A549 (cell line): Measurements from ENCODE around the gene SLC47A2. TPM values are rescaled to one million over a fixed set of nuclear protein-coding genes. Genes with fewer than 3 reads are reported as not detected.

ENCODE experiments used
- ATAC-seq, 2 experiments: fragments of 200-7000 bp in 1 of 2; fragments of >200 bp in 1 of 2; cut with Nextera tagmentation in 1 of 2; cut with Tn5 transposase in 1 of 2; 3 replicates each; pipeline versions ENCODE4 v1.8.0 to v1.9.1; 2018 to 2020; ENCODE audit warnings: mild to moderate bottlenecking in 1 of 2, moderate library complexity in 1 of 2
- CTCF ChIA-PET: fragments of 300-600 bp; sonication (Branson Sonifier 250); formaldehyde crosslinking; extraction: SDS; loops from one replicate; lab custom pipeline; 2021; ENCODE audit warnings: antibody characterized with exemption, inconsistent platforms; lab: Yijun Ruan, JAX
- POLR2A ChIA-PET: fragments of 350-600 bp; formaldehyde crosslinking; extraction: SDS; loops from one replicate; lab custom pipeline; 2021; ENCODE audit warnings: antibody characterized with exemption, inconsistent platforms; lab: Yijun Ruan, JAX
- DNase-seq, 2 experiments: peaks; one replicate each; pipeline versions ENCODE4 v3.0.0 to v3.0.0-alpha.2; 2011 to 2016; ENCODE audit warnings: low read depth in 1 of 2, low spot score in 1 of 2
- FAIRE-seq: peaks from 2 replicates; lab custom pipeline; 2011; peaks lifted over from hg19 to GRCh38; lab: Jason Lieb, UNC
- H3K27ac ChIP-seq, 2 experiments: fragments of >200 bp; sonication (Bioruptor Twin); formaldehyde crosslinking; 3 replicates each; pipeline ENCODE4 v1.5.1; 2016 to 2017
- H3K4me1 ChIP-seq: fragments of >200 bp; sonication (Bioruptor Twin); formaldehyde crosslinking; 3 replicates; pipeline ENCODE4 v1.6.1; 2016
- H3K4me2 ChIP-seq: fragments of >200 bp; sonication (Bioruptor Twin); formaldehyde crosslinking; 3 replicates; pipeline ENCODE4 v1.6.1; 2016
- H3K4me3 ChIP-seq: fragments of >200 bp; sonication (Bioruptor Twin); formaldehyde crosslinking; 3 replicates; pipeline ENCODE4 v1.5.1; 2016
- H3K9me3 ChIP-seq: fragments of >200 bp; sonication (Bioruptor Twin); formaldehyde crosslinking; 3 replicates; pipeline ENCODE4 v1.6.1; 2016
- ATOH8 ChIP-seq: fragments of 250-450 bp; sonication (Bioruptor Pico); IDR thresholded peaks from 2 replicates; pipeline ENCODE4 v1.5.0; 2020; ENCODE audit warnings: low read depth, mild to moderate bottlenecking, moderate library complexity
- BHLHE40 ChIP-seq: IDR thresholded peaks from 2 replicates; pipeline ENCODE4 v1.6.1; 2012; ENCODE audit warnings: low read depth, low read length, inconsistent platforms
- CBX8 ChIP-seq: fragments of 200-600 bp; sonication (generic); IDR thresholded peaks from 2 replicates; pipeline ENCODE4 v1.6.1; 2016
- ESRRA ChIP-seq: fragments of 150-350 bp; IDR thresholded peaks from 2 replicates; pipeline ENCODE4 v1.6.1; 2014; ENCODE audit warnings: mild to moderate bottlenecking, low read length, borderline replicate concordance
- HMGXB4 ChIP-seq: fragments of 250-450 bp; sonication (Bioruptor Pico); IDR thresholded peaks from 2 replicates; pipeline ENCODE4 v1.5.0; 2021; ENCODE audit warnings: mild to moderate bottlenecking, moderate library complexity, borderline replicate concordance
- HOXB13 ChIP-seq: fragments of 250-450 bp; sonication (Bioruptor Pico); IDR thresholded peaks from 2 replicates; pipeline ENCODE4 v1.5.0; 2020; ENCODE audit warnings: low read depth, mild to moderate bottlenecking, moderate library complexity
- JUN ChIP-seq, 2 experiments: fragments of >200 bp; sonication (Bioruptor Twin); formaldehyde crosslinking; IDR thresholded peaks; 2 replicates in 1 of 2; 3 replicates in 1 of 2; pipeline ENCODE4 v1.6.1; 2016 to 2017
- KDM1A ChIP-seq: fragments of 200-600 bp; sonication (generic); IDR thresholded peaks from 2 replicates; pipeline ENCODE4 v1.6.1; 2016; ENCODE audit warnings: low read depth, mild to moderate bottlenecking
- KDM5A ChIP-seq: fragments of 200-600 bp; sonication (generic); IDR thresholded peaks from 2 replicates; pipeline ENCODE4 v1.6.1; 2016; ENCODE audit warnings: antibody characterized with exemption, mild to moderate bottlenecking
- MYC ChIP-seq: IDR thresholded peaks from 2 replicates; pipeline ENCODE4 v1.6.1; 2012; ENCODE audit warnings: mild to moderate bottlenecking, inconsistent platforms, low read length, improper control_type of control experiment, borderline replicate concordance
- NPAS2 ChIP-seq: fragments of 250-450 bp; sonication (Bioruptor Pico); IDR thresholded peaks from 2 replicates; pipeline ENCODE4 v1.8.0; 2022; ENCODE audit warnings: mild to moderate bottlenecking, moderate library complexity, borderline replicate concordance
- NR3C1 ChIP-seq: fragments of >200 bp; sonication (Bioruptor Twin); formaldehyde crosslinking; IDR thresholded peaks from 3 replicates; pipeline ENCODE4 v1.6.1; 2017
- RARB ChIP-seq: fragments of 250-450 bp; sonication (Bioruptor Pico); IDR thresholded peaks from 2 replicates; pipeline ENCODE4 v1.8.0; 2021; ENCODE audit warnings: mild to moderate bottlenecking, moderate library complexity
- RFX5 ChIP-seq: fragments of 450-650 bp; IDR thresholded peaks from 2 replicates; pipeline ENCODE4 v1.7.1; 2014; ENCODE audit warnings: antibody characterized with exemption, mild to moderate bottlenecking, moderate library complexity
- RNF2 ChIP-seq: fragments of 200-600 bp; sonication (generic); IDR thresholded peaks from 2 replicates; pipeline ENCODE4 v1.6.1; 2016; ENCODE audit warnings: low read depth, mild to moderate bottlenecking, antibody characterized with exemption, moderate library complexity, borderline replicate concordance
- SMC3 ChIP-seq: fragments of >200 bp; sonication (Bioruptor Twin); formaldehyde crosslinking; IDR thresholded peaks from 3 replicates; pipeline ENCODE4 v1.6.1; 2018; ENCODE audit warnings: inconsistent platforms
- TP53 ChIP-seq: fragments of 250-450 bp; sonication (Bioruptor Pico); IDR thresholded peaks from 2 replicates; pipeline ENCODE4 v1.5.0; 2021; ENCODE audit warnings: mild to moderate bottlenecking, moderate library complexity
- ZC3H11A ChIP-seq: fragments of 450-650 bp; IDR thresholded peaks from 2 replicates; pipeline ENCODE4 v1.6.1; 2014; ENCODE audit warnings: antibody characterized with exemption, mild to moderate bottlenecking
- ZFP36 ChIP-seq: fragments of 450-650 bp; IDR thresholded peaks from 2 replicates; pipeline ENCODE4 v1.6.1; 2014; ENCODE audit warnings: borderline replicate concordance; ENCODE audit not compliant: partially characterized antibody
- WGBS: methylation state at CpG from one replicate; pipeline ENCODE4 v1.1.6; 2017; ENCODE audit errors: missing lambda C conversion rate; 5-methylcytosine and 5-hydroxymethylcytosine counted together
- polyA plus RNA-seq, 4 experiments: library from polyadenylated mRNA; depleted of rRNA in 3 of 4; stranded (reverse); fragments of >200 nt; fragmentation: RNase III in 1 of 4; extraction: RNeasy Plus Mini Kit Qiagen cat#74134 plus additional on column Dnase treatment in 1 of 4; gene quantifications; 2 replicates in 3 of 4; 3 replicates in 1 of 4; pipeline ENCODE4 v1.2.3, GENCODE V29; 2011 to 2017
- TF ChIP-seq, protein P1 (sequence below): fragments of 150-350 bp; IDR thresholded peaks from 2 replicates; pipeline ENCODE4 v1.6.1; 2014; ENCODE audit warnings: low read depth, mild to moderate bottlenecking, low read length
- TF ChIP-seq, protein P2 (sequence below): IDR thresholded peaks from 2 replicates; pipeline ENCODE4 v1.6.1; 2012
- TF ChIP-seq, protein P3 (sequence below): fragments of 200-600 bp; sonication (generic); IDR thresholded peaks from 2 replicates; pipeline ENCODE4 v1.6.1; 2016; ENCODE audit warnings: antibody characterized with exemption, mild to moderate bottlenecking, moderate library complexity
- TF ChIP-seq, protein P4 (sequence below): IDR thresholded peaks from 2 replicates; pipeline ENCODE4 v1.6.1; 2012

SLC47A2 gene
- polyA plus RNA-seq, 2 of the 4 experiments (the other 2 are of a cell fraction) = 0.13 to 0.27 TPM

DNA sequence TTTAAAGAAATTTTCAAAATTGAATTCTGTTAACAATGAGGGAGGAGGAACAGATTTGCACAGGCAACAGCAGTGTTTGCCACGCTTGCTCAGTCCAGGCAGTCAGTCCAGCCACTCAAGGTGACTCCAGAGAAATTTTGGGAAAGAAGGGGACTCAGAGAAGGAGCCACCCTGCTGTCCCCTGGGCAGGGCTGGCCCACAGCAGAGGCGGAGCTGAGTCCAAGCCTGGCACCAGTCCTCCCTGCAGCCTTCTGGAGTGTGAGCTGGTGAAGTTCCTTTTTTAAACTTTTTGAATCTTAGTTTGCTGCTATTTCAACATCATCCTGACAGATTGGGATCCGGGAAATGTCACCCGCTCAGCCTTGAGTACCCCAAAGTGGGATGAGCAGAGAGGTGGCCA, 14.5 kb upstream of the SLC47A2 start:
- DNase-seq = no peak
- 88% methylated on average over 4 of the region's 4 CpGs for WGBS
- Histone ChIP-seq H3K4me2 (no peak overlapping the region), H3K27ac (peak overlapping the region in 1 of 2 experiments; percentile 33; a peak in 3 of 6 replicates), H3K9me3 (no peaks in the 10 kb centered on the region), H3K4me1 (peaks cover 43% of the 10 kb centered on the region), H3K4me3 (no peak overlapping the region)
- no peak for TF ChIP-seq RARB (CRISPR knock-in tag)
- no peak for TF ChIP-seq KDM5A
- no peak for TF ChIP-seq NPAS2 (CRISPR knock-in tag)
- no peak for TF ChIP-seq KDM1A
- no peak for TF ChIP-seq ESRRA
- TF ChIP-seq, protein P1, sequence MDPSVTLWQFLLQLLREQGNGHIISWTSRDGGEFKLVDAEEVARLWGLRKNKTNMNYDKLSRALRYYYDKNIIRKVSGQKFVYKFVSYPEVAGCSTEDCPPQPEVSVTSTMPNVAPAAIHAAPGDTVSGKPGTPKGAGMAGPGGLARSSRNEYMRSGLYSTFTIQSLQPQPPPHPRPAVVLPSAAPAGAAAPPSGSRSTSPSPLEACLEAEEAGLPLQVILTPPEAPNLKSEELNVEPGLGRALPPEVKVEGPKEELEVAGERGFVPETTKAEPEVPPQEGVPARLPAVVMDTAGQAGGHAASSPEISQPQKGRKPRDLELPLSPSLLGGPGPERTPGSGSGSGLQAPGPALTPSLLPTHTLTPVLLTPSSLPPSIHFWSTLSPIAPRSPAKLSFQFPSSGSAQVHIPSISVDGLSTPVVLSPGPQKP = no peak
- TF ChIP-seq CBX8 = no peak
- TF ChIP-seq ZFP36 = no peak
- no peak for TF ChIP-seq MYC
- TF ChIP-seq JUN (IDR thresholded peaks at IDR 0.05) = no peak
- no peak for TF ChIP-seq NR3C1
- no peak for TF ChIP-seq HOXB13 (CRISPR knock-in tag)
- no peak; a peak in 1 of 6 replicates for ATAC-seq
- POLR2A ChIA-PET = interaction anchor here (1.5 kb wide), 1 partner anchor 82 kb away, joined by 9 read pairs; the partner anchor contains the start of gene ALDH3A2
- CTCF ChIA-PET = interaction anchor here (1.5 to 11.1 kb wide), 5 partner anchors 8 to 36 kb away, joined by 6 to 115 read pairs (median 7); partner anchors contain the start of gene ALDH3A1
- no peak for FAIRE-seq

DNA sequence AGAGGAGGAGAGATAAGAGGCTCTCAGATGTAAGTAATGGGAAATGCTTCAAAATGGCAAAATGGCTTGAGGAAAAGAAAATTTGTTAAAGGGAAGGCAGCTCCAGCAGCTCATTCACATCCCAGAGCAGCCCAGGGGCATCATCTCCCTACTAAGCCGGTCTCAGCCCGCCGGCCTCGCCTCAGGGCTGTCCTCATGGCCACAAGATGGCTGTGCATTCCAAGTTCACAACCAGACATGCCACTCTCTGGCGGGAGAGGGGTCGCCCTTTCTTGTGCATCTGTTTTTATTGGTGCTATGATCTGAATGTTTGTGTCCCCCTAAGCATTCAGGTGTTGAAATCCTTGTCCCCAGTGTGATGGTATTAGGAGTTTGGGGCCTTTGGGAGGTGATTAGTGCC, 13.5 kb upstream of the SLC47A2 start:
- FAIRE-seq (no peak), DNase-seq (no peak), ATAC-seq (no peak)
- WGBS = 90% methylated on average over 5 of the region's 6 CpGs
- no peak overlapping the region for H3K4me3 ChIP-seq
- CTCF ChIA-PET = interaction anchor here (0.6 to 11.1 kb wide), 8 partner anchors 9 to 213 kb away, joined by 3 to 115 read pairs (median 10); partner anchors contain the start of gene ALDH3A1
- no peaks in the 10 kb centered on the region for H3K9me3 ChIP-seq
- H3K4me1 ChIP-seq = peaks cover 39% of the 10 kb centered on the region
- peak overlapping the region in 1 of 2 experiments; percentile 82; a peak in 3 of 6 replicates for H3K27ac ChIP-seq
- POLR2A ChIA-PET = no interaction called here
- H3K4me2 ChIP-seq = no peak overlapping the region
- TF ChIP-seq RFX5 (no peak), JUN (IDR thresholded peaks at IDR 0.05) (no peak), SMC3 (no peak), TP53 (CRISPR knock-in tag) (no peak), ZC3H11A (no peak), ATOH8 (CRISPR knock-in tag) (no peak), BHLHE40 (no peak), HMGXB4 (CRISPR knock-in tag) (no peak), RNF2 (no peak)
- TF ChIP-seq, protein P2, sequence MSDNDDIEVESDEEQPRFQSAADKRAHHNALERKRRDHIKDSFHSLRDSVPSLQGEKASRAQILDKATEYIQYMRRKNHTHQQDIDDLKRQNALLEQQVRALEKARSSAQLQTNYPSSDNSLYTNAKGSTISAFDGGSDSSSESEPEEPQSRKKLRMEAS = no peak
- TF ChIP-seq, protein P3, sequence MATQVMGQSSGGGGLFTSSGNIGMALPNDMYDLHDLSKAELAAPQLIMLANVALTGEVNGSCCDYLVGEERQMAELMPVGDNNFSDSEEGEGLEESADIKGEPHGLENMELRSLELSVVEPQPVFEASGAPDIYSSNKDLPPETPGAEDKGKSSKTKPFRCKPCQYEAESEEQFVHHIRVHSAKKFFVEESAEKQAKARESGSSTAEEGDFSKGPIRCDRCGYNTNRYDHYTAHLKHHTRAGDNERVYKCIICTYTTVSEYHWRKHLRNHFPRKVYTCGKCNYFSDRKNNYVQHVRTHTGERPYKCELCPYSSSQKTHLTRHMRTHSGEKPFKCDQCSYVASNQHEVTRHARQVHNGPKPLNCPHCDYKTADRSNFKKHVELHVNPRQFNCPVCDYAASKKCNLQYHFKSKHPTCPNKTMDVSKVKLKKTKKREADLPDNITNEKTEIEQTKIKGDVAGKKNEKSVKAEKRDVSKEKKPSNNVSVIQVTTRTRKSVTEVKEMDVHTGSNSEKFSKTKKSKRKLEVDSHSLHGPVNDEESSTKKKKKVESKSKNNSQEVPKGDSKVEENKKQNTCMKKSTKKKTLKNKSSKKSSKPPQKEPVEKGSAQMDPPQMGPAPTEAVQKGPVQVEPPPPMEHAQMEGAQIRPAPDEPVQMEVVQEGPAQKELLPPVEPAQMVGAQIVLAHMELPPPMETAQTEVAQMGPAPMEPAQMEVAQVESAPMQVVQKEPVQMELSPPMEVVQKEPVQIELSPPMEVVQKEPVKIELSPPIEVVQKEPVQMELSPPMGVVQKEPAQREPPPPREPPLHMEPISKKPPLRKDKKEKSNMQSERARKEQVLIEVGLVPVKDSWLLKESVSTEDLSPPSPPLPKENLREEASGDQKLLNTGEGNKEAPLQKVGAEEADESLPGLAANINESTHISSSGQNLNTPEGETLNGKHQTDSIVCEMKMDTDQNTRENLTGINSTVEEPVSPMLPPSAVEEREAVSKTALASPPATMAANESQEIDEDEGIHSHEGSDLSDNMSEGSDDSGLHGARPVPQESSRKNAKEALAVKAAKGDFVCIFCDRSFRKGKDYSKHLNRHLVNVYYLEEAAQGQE = no peak
- TF ChIP-seq, protein P4, sequence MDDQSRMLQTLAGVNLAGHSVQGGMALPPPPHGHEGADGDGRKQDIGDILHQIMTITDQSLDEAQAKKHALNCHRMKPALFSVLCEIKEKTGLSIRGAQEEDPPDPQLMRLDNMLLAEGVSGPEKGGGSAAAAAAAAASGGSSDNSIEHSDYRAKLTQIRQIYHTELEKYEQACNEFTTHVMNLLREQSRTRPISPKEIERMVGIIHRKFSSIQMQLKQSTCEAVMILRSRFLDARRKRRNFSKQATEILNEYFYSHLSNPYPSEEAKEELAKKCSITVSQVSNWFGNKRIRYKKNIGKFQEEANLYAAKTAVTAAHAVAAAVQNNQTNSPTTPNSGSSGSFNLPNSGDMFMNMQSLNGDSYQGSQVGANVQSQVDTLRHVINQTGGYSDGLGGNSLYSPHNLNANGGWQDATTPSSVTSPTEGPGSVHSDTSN = no peak
